A549 (cell line): ENCODE results near the gene SLC17A1.

Experiments
- CHD2 ChIP-seq: fragments of 150-350 bp; IDR thresholded peaks from 2 replicates; pipeline ENCODE4 v1.6.1; 2014; ENCODE audit warnings: low read length; ENCODE audit not compliant: partially characterized antibody
- POLR2A ChIP-seq: IDR thresholded peaks from 2 replicates; pipeline ENCODE4 v1.6.1; 2012; ENCODE audit warnings: mild to moderate bottlenecking, low read length
- RFX5 ChIP-seq: fragments of 450-650 bp; IDR thresholded peaks from 2 replicates; pipeline ENCODE4 v1.7.1; 2014; ENCODE audit warnings: antibody characterized with exemption, mild to moderate bottlenecking, moderate library complexity

GRCh38 chr6:25804804-25805203 lies 27.0 kb downstream of the SLC17A1 start:
- TF ChIP-seq CHD2 (no peak), POLR2A (no peak), RFX5 (no peak)
